ENCODE measurements around the gene OR2A14. TPM values are rescaled to one million over a fixed set of nuclear protein-coding genes. Genes with fewer than 3 reads are reported as not detected.
"Not testable (repeated sequence)": the region's sequence is repeated elsewhere in the genome, so short reads cannot be mapped to it uniquely, and the experiment has no call there.

The OR2A14 gene
- total RNA-seq, 1 donor from 2014 or later: not detected

DNA sequence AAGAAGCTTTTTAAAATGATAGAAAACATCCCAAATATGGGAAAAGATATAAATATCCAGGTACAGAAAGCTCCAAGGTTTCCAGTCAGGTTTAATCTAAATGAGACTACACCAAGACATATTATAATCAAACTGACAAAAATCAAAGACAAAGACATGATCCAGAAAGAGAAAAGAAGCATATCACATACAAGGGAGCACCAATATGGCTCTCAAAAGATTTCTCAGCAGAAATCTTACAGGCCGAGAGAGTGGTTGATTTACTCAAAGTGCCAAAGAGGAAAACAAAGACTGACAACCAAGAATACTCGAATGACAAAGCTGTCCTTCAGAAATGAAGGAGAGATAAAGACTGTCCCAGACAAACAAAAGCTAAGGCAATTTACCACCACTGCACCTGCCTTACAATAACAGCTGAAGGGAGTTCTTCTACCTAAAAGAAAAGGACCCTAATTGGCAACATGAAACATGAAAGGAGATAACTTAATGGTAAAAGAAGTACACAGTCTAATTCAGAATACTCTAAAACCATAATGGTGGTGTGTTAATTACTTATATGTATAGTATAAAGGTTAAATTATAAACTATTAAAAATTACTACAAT lies 25.4 kb downstream of the OR2A14 start:
- DNase-seq (ENCODE audit: low read depth, low spot score): no peak

- no peak for DNase-seq (ENCODE audit: low read depth, low spot score)
Measured at GRCh38 chr7:144158861-144159260, 35.9 kb downstream of the OR2A14 start.

- DNase-seq (ENCODE audit: low read depth, low spot score): no peak
Measured at GRCh38 chr7:144164784-144165183, 41.8 kb downstream of the OR2A14 start.

GRCh38 chr7:144171594-144172350 lies 48.8 kb downstream of the OR2A14 start:
- DNase-seq (ENCODE audit: low read depth, low spot score): not testable (repeated sequence)

GRCh38 chr7:144174613-144175012 lies 51.6 kb downstream of the OR2A14 start:
- no peak for DNase-seq (ENCODE audit: low read depth, low spot score)

DNA sequence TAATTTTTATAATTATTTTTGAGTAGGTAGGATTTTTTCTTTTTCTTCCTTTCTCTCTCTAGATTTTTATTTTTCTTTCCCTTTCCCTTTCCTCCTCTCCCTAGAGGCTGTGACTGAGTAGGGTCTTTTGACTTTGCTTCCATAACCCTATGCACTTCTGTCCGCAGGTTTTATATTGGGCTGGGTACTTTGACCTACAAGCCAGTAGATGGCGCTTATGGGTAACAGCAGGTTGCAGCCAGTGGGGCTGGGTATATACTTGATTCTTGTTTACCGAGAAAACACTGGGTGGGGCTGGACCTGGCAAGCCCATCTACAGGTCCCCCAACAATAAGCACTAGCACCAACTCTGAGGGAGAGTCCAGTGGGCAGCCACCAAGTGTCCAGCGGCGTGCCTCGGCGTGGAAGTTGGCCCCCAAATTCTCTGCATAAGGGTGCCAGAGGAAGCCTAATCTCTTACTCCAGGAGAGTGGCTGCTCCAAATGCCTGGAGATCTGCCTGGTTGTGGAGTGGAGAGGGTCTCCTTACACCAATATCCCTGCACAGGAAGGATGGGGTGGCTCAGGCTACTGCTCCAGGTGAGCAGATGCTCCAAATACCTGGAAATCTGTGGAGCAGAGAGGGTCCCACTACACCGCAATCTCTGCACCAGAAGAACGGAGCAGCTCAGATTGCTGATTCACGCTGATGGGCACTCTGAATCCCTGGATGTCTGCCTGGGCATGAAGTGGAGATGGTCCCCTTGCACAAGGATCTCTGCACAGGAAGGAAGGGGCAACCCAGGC lies 55.6 kb downstream of the OR2A14 start:
- not testable (repeated sequence) for DNase-seq (ENCODE audit: low read depth, low spot score)

- DNase-seq (ENCODE audit: low read depth, low spot score): not testable (repeated sequence)
Measured at GRCh38 chr7:144179165-144179479, 56.1 kb downstream of the OR2A14 start.

Other genes with a start within 250 kb of the OR2A14 start
- gene TCAF1, start 221.0 kb upstream of the OR2A14 start, total RNA-seq: 40.0 and 55.4 TPM in 2 replicates
- not detected in 2 replicates for gene OR2F2, start 187.9 kb upstream of the OR2A14 start, total RNA-seq
- not detected in 2 replicates for gene OR2F1, start 168.3 kb upstream of the OR2A14 start, total RNA-seq
- not detected in 2 replicates for gene OR6B1, start 122.9 kb upstream of the OR2A14 start, total RNA-seq
- gene OR2A5, start 74.2 kb upstream of the OR2A14 start, total RNA-seq: not detected in 2 replicates
- not detected in 2 replicates for gene OR2A25, start 53.4 kb upstream of the OR2A14 start, total RNA-seq
- not detected in 2 replicates for gene OR2A12, start 36.9 kb upstream of the OR2A14 start, total RNA-seq
- not detected in 2 replicates for gene OR2A2, start 13.6 kb upstream of the OR2A14 start, total RNA-seq
- gene CTAGE4, start 60.3 kb downstream of the OR2A14 start, total RNA-seq: 0.07 and 0.18 TPM in 2 replicates
- gene ARHGEF35, start 72.7 kb downstream of the OR2A14 start, total RNA-seq: 0.40 and 0.88 TPM in 2 replicates
- gene OR2A42, start 116.4 kb downstream of the OR2A14 start, total RNA-seq: under 0.01 TPM in 1 of 2 replicates, not detected in the other
- 0.07 and 0.11 TPM in 2 replicates for gene OR2A7, start 141.6 kb downstream of the OR2A14 start, total RNA-seq
- gene CTAGE8, start 146.1 kb downstream of the OR2A14 start, total RNA-seq: 0.04 and 0.20 TPM in 2 replicates
- 0.07 TPM in 1 of 2 replicates, not detected in the other for gene OR2A1, start 189.2 kb downstream of the OR2A14 start, total RNA-seq
- gene ARHGEF5, start 232.2 kb downstream of the OR2A14 start, total RNA-seq: 0.49 and 0.66 TPM in 2 replicates

Data from pulmonary artery endothelial cell (primary cell).